Activated CD8-positive, alpha-beta T cell treated with anti-CD3 and anti-CD28 coated beads for 36 hours (primary cell): ENCODE data around the gene CCNI. TPM values are rescaled to one million over a fixed set of nuclear protein-coding genes. Genes with fewer than 3 reads are reported as not detected.

Source experiments
- ATAC-seq: fragments of 200-7000 bp; cut with Tn5 transposase; one replicate; pipeline ENCODE4 v1.10.0; 2021; ENCODE audit warnings: mild to moderate bottlenecking, moderate library complexity
- CTCF ChIA-PET: fragments of 350-600 bp; sonication (Branson Sonifier 250); formaldehyde crosslinking; loops from one replicate; lab custom pipeline; 2021; ENCODE audit warnings: antibody characterized with exemption; lab: Charles Lee
- POLR2A ChIA-PET: fragments of 350-600 bp; sonication (Branson Sonifier 250); formaldehyde crosslinking; loops from one replicate; lab custom pipeline; 2021; ENCODE audit warnings: antibody characterized with exemption; lab: Charles Lee
- DNase-seq: peaks from one replicate; pipeline ENCODE4 v3.0.0-alpha.2; 2020
- H3K27ac Mint-ChIP-seq: one replicate; pipeline ENCODE4 v1.8.0; 2021; ENCODE audit warnings: mild to moderate bottlenecking, mixed read lengths
- H3K27me3 Mint-ChIP-seq: one replicate; pipeline ENCODE4 v1.8.0; 2021; ENCODE audit warnings: mixed read lengths
- H3K36me3 Mint-ChIP-seq: one replicate; pipeline ENCODE4 v1.8.0; 2021; ENCODE audit warnings: low read depth, mixed read lengths
- H3K4me1 Mint-ChIP-seq: one replicate; pipeline ENCODE4 v1.8.0; 2021; ENCODE audit warnings: low read depth, mixed read lengths
- H3K4me3 Mint-ChIP-seq: one replicate; pipeline ENCODE4 v1.8.0; 2021; ENCODE audit warnings: mild to moderate bottlenecking, moderate library complexity, mixed read lengths
- H3K9me3 Mint-ChIP-seq: one replicate; pipeline ENCODE4 v1.8.0; 2021; ENCODE audit warnings: mixed read lengths
- CTCF ChIP-seq: fragments of 200-600 bp; IDR thresholded peaks from one replicate; pipeline ENCODE4 v1.8.0; 2022; ENCODE audit warnings: antibody characterized with exemption, mild to moderate bottlenecking
- intact Hi-C: fragments of 100-400 bp; cut with micrococcal nuclease; formaldehyde crosslinking; loops from one replicate; pipeline ENCODE4 v1.10.0; 2022
- total RNA-seq, 2 experiments: library from RNA; stranded (reverse); gene quantifications; one replicate each; pipeline ENCODE4 v1.2.3, GENCODE V29; 2021

CCNI gene
- 100 to 1,000 TPM; 257 to 272 TPM for total RNA-seq

- intact Hi-C loops, result loop anchor here (2.0 kb wide), 1 partner anchor 81 kb away; the partner anchor contains the start of gene CCNG2
- TF ChIP-seq CTCF, result no peak
- Mint-ChIP-seq H3K27ac (peak within 1 kb of the TSS; percentile 100), H3K27me3 (no peaks in the 10 kb centered on the region), H3K36me3 (peaks cover 15% of the 10 kb centered on the region), H3K4me3 (no peak within 1 kb of the TSS), H3K9me3 (no peaks in the 10 kb centered on the region), H3K4me1 (peaks cover 36% of the 10 kb centered on the region)
- ChIA-PET POLR2A (interaction anchor here (1.3 to 3.5 kb wide), 3 partner anchors 10 to 79 kb away, joined by 3 to 13 read pairs (median 8); no protein-coding TSS in a partner anchor), CTCF (interaction anchor here (0.9 to 2.5 kb wide), 5 partner anchors 14 to 128 kb away, joined by 3 to 13 read pairs (median 6); no protein-coding TSS in a partner anchor)
- DNase-seq, result peak; percentile 92
- ATAC-seq, result peak; percentile 77
Observed at GRCh38 chr4:77075869-77076799, at the start of gene CCNI. Gene CCNI, minus strand, starts transcription at chr4:77075989. Its CDS starts 9,627 bp downstream, at chr4:77066362.

GRCh38 chr4:77124576-77124975 lies 48.8 kb upstream of the CCNI start:
- Mint-ChIP-seq H3K27ac (no peak overlapping the region), H3K4me1 (peaks cover 12% of the 10 kb centered on the region), H3K4me3 (no peak overlapping the region), H3K27me3 (no peaks in the 10 kb centered on the region), H3K36me3 (no peaks in the 10 kb centered on the region), H3K9me3 (no peaks in the 10 kb centered on the region)
- ChIA-PET CTCF (interaction anchor here (3.9 kb wide), 1 partner anchor 79 kb away, joined by 22 read pairs; no protein-coding TSS in a partner anchor), POLR2A (no interaction called here)
- no peak for TF ChIP-seq CTCF
- intact Hi-C loops, result no loop called here
- DNase-seq, result no peak
- ATAC-seq, result no peak

- no peaks in the 10 kb centered on the region for H3K9me3 Mint-ChIP-seq
- no peak for DNase-seq
- POLR2A ChIA-PET, result no interaction called here
- CTCF ChIA-PET, result interaction anchor here (1.6 to 2.5 kb wide), 2 partner anchors 9 to 28 kb away, joined by 3 to 10 read pairs; no protein-coding TSS in a partner anchor
- ATAC-seq, result no peak
- H3K27me3 Mint-ChIP-seq, result no peaks in the 10 kb centered on the region
- H3K36me3 Mint-ChIP-seq, result no peaks in the 10 kb centered on the region
- peaks cover 12% of the 10 kb centered on the region for H3K4me1 Mint-ChIP-seq
- H3K27ac Mint-ChIP-seq, result no peak overlapping the region
- intact Hi-C loops, result no loop called here
- H3K4me3 Mint-ChIP-seq, result no peak overlapping the region
- TF ChIP-seq CTCF, result no peak
Observed at GRCh38 chr4:77123411-77123810, 47.6 kb upstream of the CCNI start.

DNA sequence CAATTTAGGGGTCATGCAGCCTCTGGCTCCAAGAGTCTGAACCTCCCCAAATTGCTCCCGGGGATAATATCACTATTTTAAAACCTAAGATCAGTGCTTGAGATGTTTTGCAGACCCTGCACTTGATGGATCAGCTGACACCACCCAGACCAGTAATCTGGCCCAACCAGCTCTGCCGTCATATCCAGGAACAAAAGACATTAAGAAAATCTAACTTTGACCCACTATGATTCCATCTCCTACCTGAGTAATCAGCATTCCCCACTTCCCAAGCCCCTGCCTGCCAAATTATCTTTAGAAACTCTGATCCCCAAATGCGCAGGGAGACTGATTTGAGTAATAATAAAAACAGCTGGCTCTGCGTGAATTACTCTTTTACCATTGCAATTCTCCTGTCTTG lies 46.9 kb upstream of the CCNI start:
- no peak overlapping the region for H3K4me3 Mint-ChIP-seq
- no peak for DNase-seq
- peaks cover 5% of the 10 kb centered on the region for H3K4me1 Mint-ChIP-seq
- ChIA-PET CTCF (interaction anchor here (1.6 to 2.5 kb wide), 2 partner anchors 10 to 27 kb away, joined by 3 to 10 read pairs; no protein-coding TSS in a partner anchor), POLR2A (no interaction called here)
- no peaks in the 10 kb centered on the region for H3K36me3 Mint-ChIP-seq
- H3K27me3 Mint-ChIP-seq, result no peaks in the 10 kb centered on the region
- no peak for TF ChIP-seq CTCF
- H3K9me3 Mint-ChIP-seq, result no peaks in the 10 kb centered on the region
- H3K27ac Mint-ChIP-seq, result no peak overlapping the region
- intact Hi-C loops, result no loop called here
- ATAC-seq, result no peak
